MM.1S (cell line): ENCODE data around the gene CFI.

Experiments used
- DNase-seq: peaks from one replicate; pipeline ENCODE4 v3.0.0-alpha.2; 2015
- H2AFZ ChIP-seq: fragments of 300-600 bp; sonication (generic); 2 replicates; pipeline ENCODE4 v1.6.0; 2016; ENCODE audit warnings: antibody characterized with exemption, low read length
- H3F3A ChIP-seq: fragments of 300-600 bp; sonication (generic); 2 replicates; pipeline ENCODE4 v1.6.1; 2016; ENCODE audit warnings: mild to moderate bottlenecking, antibody characterized with exemption, low read length, moderate library complexity, mixed read lengths; ENCODE audit not compliant: insufficient read depth
- H3K27ac ChIP-seq: fragments of 300-600 bp; sonication (generic); 2 replicates; pipeline ENCODE4 v1.5.1; 2016; ENCODE audit warnings: mild to moderate bottlenecking, low read length
- H3K27me3 ChIP-seq: fragments of 300-600 bp; sonication (generic); replicated peaks from 2 replicates; pipeline ENCODE4 v1.6.0; 2016; ENCODE audit warnings: low read length; ENCODE audit not compliant: insufficient read depth
- H3K36me3 ChIP-seq: fragments of 300-600 bp; sonication (generic); replicated peaks from 2 replicates; pipeline ENCODE4 v1.6.1; 2016; ENCODE audit warnings: mild to moderate bottlenecking, low read length, mixed read lengths; ENCODE audit not compliant: insufficient read depth
- H3K4me1 ChIP-seq: fragments of 300-600 bp; sonication (generic); 2 replicates; pipeline ENCODE4 v1.6.1; 2016; ENCODE audit warnings: low read length, mixed read lengths
- H3K4me2 ChIP-seq: fragments of 300-600 bp; sonication (generic); 2 replicates; pipeline ENCODE4 v1.6.0; 2016; ENCODE audit warnings: low read depth, low read length
- H3K4me3 ChIP-seq: fragments of 300-600 bp; sonication (generic); 2 replicates; pipeline ENCODE4 v1.5.1; 2016; ENCODE audit warnings: low read length, mixed read lengths
- H3K79me2 ChIP-seq: fragments of 300-600 bp; sonication (generic); 2 replicates; pipeline ENCODE4 v1.6.1; 2016; ENCODE audit warnings: mixed run types, low read length, mixed read lengths
- H3K9ac ChIP-seq: fragments of 300-600 bp; sonication (generic); 2 replicates; pipeline ENCODE4 v1.6.1; 2016; ENCODE audit warnings: low read length, mixed read lengths
- H3K9me2 ChIP-seq: fragments of 300-600 bp; sonication (generic); replicated peaks from 2 replicates; pipeline ENCODE4 v1.6.1; 2016; ENCODE audit warnings: mild to moderate bottlenecking, low read length, mixed read lengths; ENCODE audit not compliant: insufficient read depth
- H3K9me3 ChIP-seq: fragments of 300-600 bp; sonication (generic); replicated peaks from 2 replicates; pipeline ENCODE4 v1.6.1; 2016; ENCODE audit warnings: mild to moderate bottlenecking, low read length, mixed read lengths; ENCODE audit not compliant: insufficient read depth
- H4K20me1 ChIP-seq: fragments of 300-600 bp; sonication (generic); 2 replicates; pipeline ENCODE4 v1.6.1; 2016; ENCODE audit warnings: mild to moderate bottlenecking, low read length, moderate library complexity, mixed read lengths; ENCODE audit not compliant: insufficient read depth
- CTCF ChIP-seq: fragments of 300-600 bp; sonication (generic); IDR thresholded peaks from 2 replicates; pipeline ENCODE4 v1.5.1; 2016; ENCODE audit warnings: antibody characterized with exemption, low read length, mixed read lengths
- EZH2 ChIP-seq: fragments of 300-600 bp; sonication (generic); optimal IDR thresholded peaks from 2 replicates; pipeline ENCODE3; 2017; ENCODE audit warnings: low read depth, mild to moderate bottlenecking, antibody characterized with exemption, low read length, mixed read lengths
- EZH2phosphoT487 ChIP-seq: fragments of 300-600 bp; sonication (generic); IDR thresholded peaks from 2 replicates; pipeline ENCODE4 v1.6.1; 2018; ENCODE audit warnings: antibody characterized with exemption, low read length

Gene CFI

GRCh38 chr4:109748114-109748513 lies 53.7 kb downstream of the CFI start:
- Histone ChIP-seq H3K27me3 (no peaks in the 10 kb centered on the region), H3K9me3 (no peaks in the 10 kb centered on the region), H3K4me2 (no peak overlapping the region), H3K9me2 (no peaks in the 10 kb centered on the region), H3K9ac (no peak overlapping the region), H2AFZ (no peak overlapping the region), H3K4me3 (no peak overlapping the region), H3K27ac (no peak overlapping the region), H4K20me1 (no peaks in the 10 kb centered on the region), H3K36me3 (no peaks in the 10 kb centered on the region), H3K79me2 (no peaks in the 10 kb centered on the region), H3F3A (no peaks in the 10 kb centered on the region), H3K4me1 (no peaks in the 10 kb centered on the region)
- no peak for DNase-seq
- TF ChIP-seq EZH2phosphoT487 (no peak), CTCF (no peak), EZH2 (no peak)

- Histone ChIP-seq H4K20me1 (no peaks in the 10 kb centered on the region), H2AFZ (no peak overlapping the region), H3K9ac (no peak overlapping the region), H3K9me2 (no peaks in the 10 kb centered on the region), H3K27me3 (no peaks in the 10 kb centered on the region), H3K27ac (no peak overlapping the region), H3K9me3 (no peaks in the 10 kb centered on the region), H3F3A (no peaks in the 10 kb centered on the region), H3K4me3 (no peak overlapping the region), H3K36me3 (no peaks in the 10 kb centered on the region), H3K4me2 (no peak overlapping the region), H3K4me1 (no peaks in the 10 kb centered on the region), H3K79me2 (no peaks in the 10 kb centered on the region)
- DNase-seq: no peak
- TF ChIP-seq CTCF (no peak), EZH2phosphoT487 (no peak), EZH2 (no peak)
Observed at GRCh38 chr4:109746728-109747127, 55.1 kb downstream of the CFI start.

DNA sequence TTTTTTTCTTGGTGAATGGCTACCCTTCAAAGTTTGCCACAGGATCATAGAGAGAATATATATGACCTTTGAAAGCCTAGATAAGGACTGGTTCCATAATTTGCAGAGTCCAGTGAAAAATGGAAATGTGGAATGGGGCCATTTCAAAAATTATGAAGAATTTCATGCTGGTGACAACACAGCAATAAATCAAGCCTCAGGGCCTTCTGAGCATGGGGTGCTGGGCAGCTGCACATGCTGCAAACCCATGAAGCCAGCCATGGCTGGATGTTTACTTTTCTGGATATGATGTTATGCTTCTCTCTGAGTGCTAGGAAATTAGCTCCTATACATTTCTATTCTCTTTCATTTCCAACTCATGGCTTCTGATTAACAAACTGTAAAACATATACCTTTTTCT lies 56.0 kb downstream of the CFI start:
- Histone ChIP-seq H3K4me3 (no peak overlapping the region), H3F3A (no peaks in the 10 kb centered on the region), H4K20me1 (no peaks in the 10 kb centered on the region), H3K4me1 (no peaks in the 10 kb centered on the region), H3K27ac (no peak overlapping the region), H3K36me3 (no peaks in the 10 kb centered on the region), H3K4me2 (no peak overlapping the region), H3K9ac (no peak overlapping the region), H2AFZ (no peak overlapping the region), H3K27me3 (no peaks in the 10 kb centered on the region), H3K79me2 (no peaks in the 10 kb centered on the region), H3K9me2 (no peaks in the 10 kb centered on the region), H3K9me3 (no peaks in the 10 kb centered on the region)
- no peak for DNase-seq
- TF ChIP-seq CTCF: no peak
- no peak for TF ChIP-seq EZH2phosphoT487
- TF ChIP-seq EZH2: no peak
